GM19455 (cell line): Measurements from ENCODE around the gene IFIH1.

ENCODE experiments used
- ATAC-seq: cut with Tn5 transposase; IDR thresholded peaks from one replicate; pipeline ENCODE4 v1.9.1; 2021; ENCODE audit not compliant: unreplicated experiment

IFIH1 gene

DNA sequence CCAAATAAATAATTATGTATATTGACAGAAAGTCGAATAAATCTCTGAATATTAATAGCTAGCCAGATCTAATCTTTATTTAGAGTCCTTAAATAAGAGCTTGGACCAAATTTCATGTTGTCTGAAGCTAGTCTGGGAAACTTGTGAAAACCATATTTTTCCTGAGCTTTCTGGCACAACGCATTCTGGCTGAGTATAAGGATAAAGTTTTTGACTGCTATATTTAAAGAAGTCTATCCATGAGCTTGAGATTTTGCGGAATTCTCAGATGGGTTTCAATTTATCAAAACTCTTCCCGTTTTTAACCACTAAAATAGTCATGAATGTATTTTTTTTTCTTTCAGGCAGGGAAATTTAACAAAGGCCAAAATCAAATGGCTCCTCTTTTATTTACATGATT is 99.1 kb downstream of the IFIH1 start:
- ATAC-seq = no peak

GRCh38 chr2:162217598-162217997 is 100.9 kb downstream of the IFIH1 start:
- ATAC-seq = no peak
